ENCODE data around the gene CCDC86.

GRCh38 chr11:60795291-60795690 is 46.6 kb upstream of the CCDC86 start:
- TF ChIP-seq ZNF584 (CRISPR knock-in tag; IDR thresholded peaks at IDR 0.05; ENCODE audit: low read depth): no peak
- TF ChIP-seq TEAD2 (tag; IDR thresholded peaks at IDR 0.05): no peak
- TF ChIP-seq, protein P1, sequence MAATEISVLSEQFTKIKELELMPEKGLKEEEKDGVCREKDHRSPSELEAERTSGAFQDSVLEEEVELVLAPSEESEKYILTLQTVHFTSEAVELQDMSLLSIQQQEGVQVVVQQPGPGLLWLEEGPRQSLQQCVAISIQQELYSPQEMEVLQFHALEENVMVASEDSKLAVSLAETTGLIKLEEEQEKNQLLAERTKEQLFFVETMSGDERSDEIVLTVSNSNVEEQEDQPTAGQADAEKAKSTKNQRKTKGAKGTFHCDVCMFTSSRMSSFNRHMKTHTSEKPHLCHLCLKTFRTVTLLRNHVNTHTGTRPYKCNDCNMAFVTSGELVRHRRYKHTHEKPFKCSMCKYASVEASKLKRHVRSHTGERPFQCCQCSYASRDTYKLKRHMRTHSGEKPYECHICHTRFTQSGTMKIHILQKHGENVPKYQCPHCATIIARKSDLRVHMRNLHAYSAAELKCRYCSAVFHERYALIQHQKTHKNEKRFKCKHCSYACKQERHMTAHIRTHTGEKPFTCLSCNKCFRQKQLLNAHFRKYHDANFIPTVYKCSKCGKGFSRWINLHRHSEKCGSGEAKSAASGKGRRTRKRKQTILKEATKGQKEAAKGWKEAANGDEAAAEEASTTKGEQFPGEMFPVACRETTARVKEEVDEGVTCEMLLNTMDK (IDR thresholded peaks at IDR 0.05; ENCODE audit: borderline replicate concordance, insufficient read depth, low read depth, low read length, poor library complexity, severe bottlenecking): no peak
- no peak for TF ChIP-seq SOX6 (IDR thresholded peaks at IDR 0.05)
- no peak for TF ChIP-seq ARNT (IDR thresholded peaks at IDR 0.05)
- no peak for TF ChIP-seq BACH1 (tag; IDR thresholded peaks at IDR 0.05)
